SIG-M5 (cell line): Measurements from ENCODE around the gene PNLIPRP1.

Source experiments
- DNase-seq: peaks from one replicate; lab custom pipeline; 2025; lab: John Stamatoyannopoulos, UW

Gene PNLIPRP1

DNA sequence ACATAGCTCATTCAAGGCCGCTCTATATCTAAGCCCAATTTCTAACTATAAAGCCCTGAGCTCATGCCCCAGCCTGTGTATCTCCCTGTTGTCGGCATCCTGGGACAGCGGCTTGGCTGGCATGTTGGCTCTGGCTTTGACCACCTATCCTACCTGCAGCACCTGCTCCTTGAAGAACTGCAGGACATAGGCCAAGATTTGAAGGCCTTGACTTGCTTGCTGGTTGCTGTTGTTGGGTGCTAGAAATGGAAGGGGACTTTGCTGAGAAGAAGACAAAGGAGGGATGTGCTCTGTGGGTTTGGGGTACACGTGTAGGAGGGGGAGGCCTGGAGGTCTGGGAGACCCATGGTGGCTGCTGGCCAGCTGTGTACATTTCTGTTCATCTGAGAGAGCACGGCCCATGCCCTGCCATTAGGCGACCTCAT, 41.1 kb downstream of the PNLIPRP1 start:
- no peak for DNase-seq

DNA sequence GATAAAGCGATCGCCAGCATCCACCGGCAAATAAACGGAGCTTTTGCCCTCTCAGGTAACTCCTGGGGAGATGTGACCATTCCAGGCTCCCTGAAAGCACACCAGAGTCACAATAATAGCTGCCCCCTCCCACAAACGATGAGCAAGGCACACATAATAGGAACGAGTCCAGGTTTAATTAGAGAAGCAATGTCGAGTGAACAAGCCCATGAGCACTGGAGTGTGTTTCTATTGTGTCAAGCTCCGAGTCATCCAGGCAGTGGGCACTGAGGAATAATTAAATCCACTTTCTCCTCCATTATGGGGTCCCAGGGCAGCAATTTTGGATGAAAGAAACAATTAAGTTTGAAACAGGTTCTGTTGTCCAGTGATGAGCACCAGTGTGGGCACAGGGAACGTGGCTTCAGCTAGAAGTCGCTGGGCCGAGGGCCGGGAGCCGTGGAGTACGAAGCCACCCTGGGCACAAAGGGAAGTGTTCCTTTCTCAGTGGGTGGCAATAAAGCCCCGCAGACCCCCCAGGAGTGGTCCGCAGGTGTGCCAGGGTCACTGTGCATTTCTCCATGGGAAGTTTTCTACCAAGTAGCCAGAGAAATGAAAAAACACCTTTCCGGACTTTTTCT, 41.9 kb downstream of the PNLIPRP1 start:
- no peak for DNase-seq

DNA sequence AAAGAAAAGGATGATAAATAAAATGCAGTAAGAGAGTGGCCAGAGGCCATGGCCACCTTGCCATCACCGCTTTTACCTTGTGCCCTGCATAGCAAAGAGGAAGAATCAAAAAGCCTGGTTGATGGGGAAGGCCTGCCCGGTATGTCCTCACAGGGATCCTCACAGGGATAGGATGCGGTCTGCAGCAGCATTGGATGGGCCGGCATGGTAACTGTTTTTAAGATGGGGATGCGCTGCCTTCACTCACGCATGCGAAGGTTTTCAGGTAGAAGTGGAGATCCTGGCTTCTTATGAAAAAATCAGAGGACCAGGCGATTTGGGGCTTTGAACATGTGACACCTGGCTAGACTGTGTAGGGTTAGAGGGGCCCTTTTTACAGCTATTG, 42.4 kb downstream of the PNLIPRP1 start:
- no peak for DNase-seq

DNA sequence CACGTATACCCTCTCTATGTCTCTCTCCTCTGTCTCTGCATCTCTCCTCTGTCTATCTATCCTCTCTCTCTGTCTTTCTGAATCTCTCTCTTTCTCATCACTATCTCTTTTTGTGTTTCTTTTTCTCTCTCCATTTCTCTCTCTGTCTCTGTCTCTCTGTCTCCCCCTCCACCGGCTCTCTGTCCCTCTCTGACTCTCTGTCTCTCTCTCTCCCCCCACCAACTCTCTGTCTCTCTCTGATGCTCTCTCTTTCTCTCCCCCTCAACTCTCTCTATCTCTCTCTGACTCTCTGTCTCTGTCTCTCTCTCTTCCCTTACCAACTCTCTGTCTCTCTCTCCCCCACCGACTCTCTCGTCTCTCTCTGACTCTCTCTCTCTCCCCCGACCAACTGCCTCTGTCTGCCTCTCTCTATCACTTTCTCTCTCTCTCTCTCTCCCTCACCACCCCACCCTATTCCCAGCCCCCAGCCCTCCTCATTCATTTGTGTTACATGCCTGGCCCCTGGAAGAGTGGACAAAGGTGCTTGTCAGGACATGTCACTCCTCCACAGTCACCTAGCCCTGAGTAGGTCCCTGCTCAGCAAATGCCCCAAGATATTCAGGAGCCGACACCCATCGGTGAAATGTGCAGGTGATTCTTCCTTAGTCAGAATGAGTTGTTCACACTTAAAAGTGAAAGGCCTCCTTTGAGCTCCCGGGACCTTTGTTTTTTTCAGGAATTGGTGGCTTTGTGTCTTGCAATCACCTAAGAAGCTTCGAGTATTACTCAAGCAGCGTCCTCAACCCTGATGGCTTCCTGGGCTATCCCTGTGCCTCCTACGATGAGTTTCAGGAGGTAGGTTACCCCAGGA, 43.6 kb downstream of the PNLIPRP1 start:
- no peak for DNase-seq

DNA sequence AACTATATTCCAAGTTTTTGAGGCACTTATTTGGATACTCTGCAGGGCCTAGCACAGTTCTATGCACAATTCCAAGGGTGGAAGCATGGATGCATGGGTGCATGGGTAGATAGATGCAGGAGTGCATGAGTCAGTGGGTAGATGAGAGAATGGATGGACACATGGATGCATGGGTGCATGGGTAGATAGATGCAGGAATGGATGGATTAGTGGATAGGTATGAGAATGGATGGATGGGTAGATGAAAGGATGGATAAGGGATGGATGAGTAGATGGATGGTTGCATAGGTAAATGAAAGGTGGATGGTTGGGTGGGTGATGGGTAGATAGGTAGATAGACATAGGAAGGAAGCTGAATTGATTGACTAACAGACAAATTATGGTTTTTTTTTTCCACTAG, 45.6 kb downstream of the PNLIPRP1 start:
- DNase-seq: no peak

DNA sequence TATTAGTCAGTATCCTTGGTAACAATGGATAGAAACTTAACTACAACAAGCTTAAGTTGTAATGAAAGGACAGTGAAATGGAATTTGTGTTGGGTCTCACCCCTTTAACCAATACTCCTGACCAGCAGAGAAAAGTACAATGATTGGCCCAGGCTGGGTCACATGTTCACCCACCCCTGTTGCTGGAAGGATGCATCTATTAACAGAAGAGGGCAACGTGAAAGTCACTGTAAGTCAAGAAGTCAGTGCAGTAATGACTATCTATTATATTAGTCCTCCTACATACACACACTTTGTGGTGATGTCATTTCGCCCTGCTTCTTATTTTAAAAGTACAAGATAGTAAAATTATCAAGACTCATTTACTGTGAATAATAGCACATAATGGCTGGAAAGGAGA, 46.2 kb downstream of the PNLIPRP1 start:
- DNase-seq: no peak

DNA sequence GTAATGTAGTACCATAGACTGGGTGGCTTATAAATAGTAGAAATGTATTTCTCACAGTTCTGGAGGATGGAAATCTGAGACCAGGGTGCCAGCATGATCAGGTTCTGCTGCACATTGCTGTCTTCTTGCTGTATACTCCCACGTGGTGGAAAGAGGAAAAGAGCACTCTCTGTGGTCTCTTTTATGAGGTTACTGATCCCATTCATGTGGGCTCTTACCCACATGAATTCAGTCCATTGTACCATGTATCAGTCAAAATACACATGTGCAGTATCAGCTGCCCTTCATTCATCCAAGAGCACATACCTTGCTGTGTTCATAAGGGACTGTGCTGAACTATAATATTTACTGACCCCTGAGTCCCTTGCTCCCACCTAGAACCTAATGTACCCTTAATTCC, 47.1 kb downstream of the PNLIPRP1 start:
- DNase-seq: no peak

DNA sequence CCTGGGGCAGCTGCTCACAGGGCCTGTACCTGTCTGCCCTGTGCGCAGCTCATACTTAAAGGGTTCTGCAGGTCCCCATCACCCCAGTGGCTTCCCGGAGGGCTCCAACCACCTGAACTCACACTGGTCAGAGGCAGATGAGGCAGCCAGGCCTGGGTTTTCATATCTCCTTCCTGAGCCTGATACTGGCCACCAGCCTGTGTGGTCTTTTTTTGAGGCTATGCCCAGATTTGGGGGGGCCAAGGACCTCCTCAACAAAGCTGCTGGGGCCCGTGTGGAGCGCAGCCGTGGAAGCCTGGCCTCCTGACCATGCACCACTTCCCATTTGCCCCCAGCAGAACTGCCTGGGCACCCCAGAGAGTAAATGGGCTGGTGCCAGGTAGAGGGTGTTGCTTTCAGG, 55.7 kb downstream of the PNLIPRP1 start:
- no peak for DNase-seq

DNA sequence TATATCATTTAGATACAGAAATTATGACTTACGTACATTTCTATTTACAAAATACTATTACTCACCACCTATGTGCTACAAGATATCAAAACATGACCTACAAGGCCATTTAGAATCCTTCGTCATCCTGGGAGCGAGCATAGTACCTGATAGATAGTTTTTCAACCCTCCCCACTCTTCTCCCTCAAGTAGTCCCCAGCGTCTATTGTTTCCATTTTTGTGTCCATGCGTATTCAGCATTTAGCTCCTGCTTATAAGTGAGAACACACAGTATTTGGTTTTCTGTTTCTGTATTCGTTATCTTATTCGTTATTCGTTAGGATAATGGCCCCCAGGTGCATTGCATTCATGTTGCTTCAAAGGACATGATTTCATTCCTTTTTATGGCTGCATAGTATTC, 58.1 kb downstream of the PNLIPRP1 start:
- DNase-seq: no peak

DNA sequence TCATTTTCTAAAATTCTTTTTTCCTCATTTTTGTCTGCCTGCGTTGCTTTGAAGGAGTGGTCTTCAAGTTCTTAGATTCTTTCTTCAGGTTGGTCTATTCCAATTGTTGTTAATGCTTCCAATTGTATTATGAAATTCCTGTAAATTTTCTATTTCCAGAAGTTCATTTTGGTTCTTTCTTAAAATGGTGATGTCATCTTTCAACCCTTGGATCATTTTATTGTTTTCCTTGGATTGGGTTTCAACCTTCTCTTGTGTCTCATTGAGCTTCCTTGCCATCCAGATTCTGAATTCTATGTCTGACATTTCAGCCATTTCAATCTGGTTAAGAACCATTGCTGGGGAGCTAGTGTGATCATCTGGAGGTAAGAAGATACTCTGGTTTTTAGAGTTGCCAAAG, 63.1 kb downstream of the PNLIPRP1 start:
- no peak for DNase-seq

DNA sequence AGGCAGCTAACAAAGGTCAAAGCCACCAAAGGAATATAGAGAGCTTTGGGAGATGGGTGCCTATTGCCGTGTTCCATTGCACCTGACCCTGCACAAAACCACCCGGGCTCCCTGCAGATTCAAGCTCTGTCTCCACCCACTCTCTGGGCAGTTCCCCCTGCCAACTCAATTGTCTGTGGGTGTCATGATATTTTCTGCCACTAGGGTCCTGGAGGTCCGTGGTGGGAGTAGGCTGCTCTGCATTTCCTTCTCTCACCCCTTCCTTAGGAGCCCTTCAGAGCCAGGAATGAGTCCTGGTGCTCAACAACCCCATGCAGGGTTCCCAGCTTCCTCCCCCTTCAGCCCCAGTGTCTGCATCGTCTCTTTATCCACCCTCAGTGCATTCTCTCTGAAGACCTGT, 64.1 kb downstream of the PNLIPRP1 start:
- DNase-seq: no peak

DNA sequence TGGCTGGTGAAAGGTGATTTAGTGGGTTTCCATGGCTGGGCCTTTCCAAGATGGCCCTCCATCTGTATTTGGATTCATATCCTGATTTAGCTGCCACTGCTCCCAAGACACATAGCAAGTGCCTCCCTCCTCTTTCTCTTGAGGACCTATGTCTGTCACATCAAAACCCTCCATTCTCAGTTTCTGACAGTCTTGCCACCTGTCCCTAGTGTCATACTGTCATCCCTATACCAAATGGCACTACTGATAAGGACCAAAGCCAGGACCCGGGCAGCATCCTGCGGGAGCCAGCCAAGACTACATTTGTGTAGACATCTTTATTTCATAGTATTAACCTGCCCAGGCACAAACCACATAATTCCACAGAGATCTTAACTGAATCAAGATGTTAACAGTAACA, 64.8 kb downstream of the PNLIPRP1 start:
- no peak for DNase-seq

DNA sequence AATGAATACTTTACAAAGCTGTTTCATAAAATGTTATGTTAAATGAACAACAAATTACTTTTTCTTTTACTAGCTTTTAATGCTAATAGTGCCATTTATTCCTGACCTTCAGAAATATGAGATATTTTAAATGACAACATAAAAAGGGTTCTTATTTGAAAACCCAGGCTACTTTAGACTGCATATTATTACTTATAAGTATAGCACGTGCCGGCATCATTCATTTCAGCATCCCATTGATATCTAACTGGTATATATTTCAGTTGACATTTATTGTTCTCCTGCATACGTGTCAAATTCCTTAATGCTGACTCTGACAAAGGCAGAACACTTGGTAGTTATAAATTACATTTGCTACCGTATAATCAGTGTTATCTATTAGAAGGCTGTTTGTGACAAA, 65.3 kb downstream of the PNLIPRP1 start:
- DNase-seq: no peak

DNA sequence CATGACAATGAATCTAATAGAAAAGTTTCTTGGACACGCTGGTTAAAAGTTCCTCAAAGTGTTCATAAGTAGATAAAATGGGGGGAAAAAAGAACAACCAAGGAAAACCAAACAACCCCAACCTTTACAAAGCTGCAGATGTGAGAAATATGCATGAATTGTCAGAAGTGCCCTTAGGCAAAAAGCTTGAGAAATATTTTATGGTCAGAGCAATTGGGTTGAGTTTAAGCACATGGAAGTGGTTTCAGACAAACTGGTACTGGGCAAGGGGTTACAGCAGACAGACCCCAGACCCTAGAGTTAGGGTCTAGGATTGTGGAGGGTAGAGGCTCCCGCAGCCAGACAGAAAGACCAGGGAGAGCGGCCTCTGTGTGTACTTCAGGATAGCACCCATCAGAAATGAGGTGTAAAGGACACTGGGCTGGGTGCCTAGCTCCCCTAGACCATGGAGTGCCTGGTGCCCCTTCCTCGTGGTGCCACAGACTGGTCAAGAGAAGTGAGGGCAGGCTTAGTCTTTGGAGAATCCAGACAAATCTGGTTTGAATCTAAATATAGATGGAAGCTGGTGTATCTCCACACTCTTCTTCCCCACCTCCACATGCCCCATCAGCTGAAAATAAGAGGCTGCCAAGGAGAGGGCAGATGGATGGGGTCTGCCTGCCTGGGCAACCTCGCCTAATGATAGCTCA, 67.2 kb downstream of the PNLIPRP1 start:
- no peak for DNase-seq
